ENCODE data around the gene MAEA.

MAEA gene

DNA sequence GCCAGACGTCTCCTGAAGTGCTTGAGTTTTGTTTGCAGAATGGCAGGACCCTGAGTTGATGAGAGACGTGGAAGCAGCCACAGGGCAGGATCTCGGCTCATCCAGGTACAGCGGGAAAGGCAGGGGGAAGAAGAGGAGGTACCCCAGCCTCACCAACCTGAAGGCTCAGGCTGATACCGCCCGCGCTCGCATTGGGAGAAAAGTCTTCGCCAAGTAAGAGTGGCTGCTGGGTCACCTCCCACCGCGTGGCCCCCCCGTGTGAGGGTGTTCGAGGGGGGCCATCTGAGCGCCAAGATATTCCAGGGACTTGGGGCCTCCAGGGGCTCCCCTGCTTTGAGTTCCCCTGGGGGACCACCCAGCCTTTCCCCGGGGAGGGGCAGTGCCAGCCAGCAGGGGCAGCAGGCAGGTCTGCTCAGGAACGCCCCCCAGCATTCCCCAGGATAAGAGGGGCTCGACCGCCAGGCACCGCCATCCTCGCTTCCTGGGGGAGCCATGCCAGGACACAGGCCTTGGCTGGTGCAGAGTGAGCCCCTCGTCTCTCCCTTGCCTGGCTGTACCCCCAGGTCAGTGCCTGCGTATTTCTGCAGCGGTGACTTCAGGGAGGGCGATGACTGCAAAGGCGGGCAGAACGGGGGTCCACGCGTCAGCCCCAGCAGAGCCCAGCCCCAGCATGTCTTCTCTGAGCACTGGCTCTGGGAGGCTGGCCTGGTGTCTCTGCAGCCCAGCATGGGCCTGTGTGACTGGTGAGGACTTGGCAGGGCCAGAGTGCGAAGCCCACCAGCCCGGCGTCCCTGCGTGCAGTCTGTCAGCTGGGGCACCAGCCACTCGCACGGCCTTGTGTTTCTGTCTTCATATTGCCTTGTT lies 94.3 kb downstream of the MAEA start:
- DNase-seq: no peak

DNA sequence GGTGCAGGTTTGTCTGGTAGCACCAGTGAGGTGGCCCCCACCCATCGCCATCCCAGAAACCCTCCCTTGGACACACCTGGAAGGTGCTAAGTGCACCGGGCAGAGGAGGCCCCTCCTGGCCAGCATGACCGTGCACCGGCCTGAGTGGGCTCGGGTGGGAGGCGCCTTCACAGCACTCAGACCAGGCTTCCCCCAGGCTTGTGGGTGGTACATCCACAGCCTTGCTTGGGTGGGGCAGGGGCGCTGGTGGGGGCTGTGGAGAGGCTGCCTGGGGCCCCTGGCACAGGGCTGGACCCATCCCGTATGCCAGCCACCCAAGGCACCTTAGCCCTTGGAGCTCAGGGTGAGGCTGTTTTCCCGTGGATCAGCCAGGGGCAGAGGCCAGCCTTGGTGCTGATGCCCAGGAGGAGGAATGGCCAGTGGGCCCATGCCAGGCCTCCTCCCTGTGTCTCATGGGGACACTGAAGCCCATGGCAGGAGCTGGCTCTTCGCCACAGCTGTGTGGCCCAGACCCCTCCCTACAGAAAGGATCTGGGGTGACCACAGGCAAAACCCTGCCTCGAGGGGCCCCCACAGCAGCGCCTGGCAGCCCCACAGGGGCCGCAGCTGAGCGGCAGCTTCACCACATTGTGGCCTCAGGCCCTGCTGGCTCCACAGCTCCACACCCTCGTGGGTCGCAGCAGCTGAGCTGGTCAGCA lies 95.1 kb downstream of the MAEA start:
- DNase-seq: no peak

DNA sequence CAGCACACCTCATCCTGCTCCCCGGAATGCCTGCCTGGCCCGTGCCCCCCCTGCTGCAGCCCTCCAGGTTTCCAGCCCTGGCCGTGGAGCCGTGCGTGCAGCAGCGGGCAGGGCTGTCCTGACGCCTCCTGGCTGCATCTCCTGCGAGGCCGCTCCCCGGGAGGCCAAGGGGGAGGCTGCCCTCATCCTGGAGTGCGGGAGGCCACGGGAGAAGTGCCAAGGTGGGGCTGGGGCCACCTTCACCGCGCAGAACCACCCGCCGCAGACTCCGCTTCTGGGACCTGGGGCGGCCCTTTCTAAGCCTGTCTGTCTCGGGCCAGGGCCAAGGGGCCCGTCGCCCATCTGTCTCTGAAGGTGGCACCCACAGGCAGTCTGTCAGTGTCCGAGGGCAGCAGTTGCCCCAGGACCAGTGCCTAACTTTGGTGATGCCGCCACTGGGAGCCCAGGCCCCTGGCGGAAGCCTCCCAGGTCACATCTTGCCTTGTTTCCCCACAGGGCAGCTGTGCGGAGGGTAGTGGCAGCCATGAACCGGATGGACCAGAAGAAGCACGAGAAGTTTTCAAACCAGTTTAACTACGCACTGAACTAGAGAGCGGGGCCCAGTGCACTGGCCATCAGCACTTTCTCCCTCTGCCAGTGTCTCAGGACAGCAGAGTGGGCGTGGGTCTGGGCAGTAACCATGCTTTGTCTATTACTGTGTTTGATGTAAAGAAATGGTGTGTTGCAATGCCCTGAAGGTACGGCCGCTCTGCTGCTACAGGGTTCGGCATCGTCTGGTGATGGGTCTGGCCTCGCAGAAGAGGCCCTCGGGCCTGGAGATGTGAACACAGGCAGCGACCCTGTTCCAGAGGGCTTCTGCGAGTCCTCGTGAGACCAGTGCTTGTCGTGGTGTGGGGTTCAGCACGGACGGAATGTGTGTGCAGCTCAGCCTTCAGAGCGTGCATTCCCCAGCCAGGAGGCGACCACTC lies 96.0 kb downstream of the MAEA start:
- no peak for DNase-seq

All from NK-92 treated with Interleukin-12 subunit alpha and Interleukin-12 subunit beta, amount 100 ng/mL, for 24 hours (cell line).